ENCODE data around the gene STIMATE. TPM values are rescaled to one million over a fixed set of nuclear protein-coding genes. Genes with fewer than 3 reads are reported as not detected.
A peak's percentile ranks its signal among the peaks of the same experiment; 100 is the strongest.

Gene STIMATE
- 8.4 TPM for polyA plus RNA-seq (2012; ENCODE audit: insufficient read depth, insufficient read length, low read depth)

DNA sequence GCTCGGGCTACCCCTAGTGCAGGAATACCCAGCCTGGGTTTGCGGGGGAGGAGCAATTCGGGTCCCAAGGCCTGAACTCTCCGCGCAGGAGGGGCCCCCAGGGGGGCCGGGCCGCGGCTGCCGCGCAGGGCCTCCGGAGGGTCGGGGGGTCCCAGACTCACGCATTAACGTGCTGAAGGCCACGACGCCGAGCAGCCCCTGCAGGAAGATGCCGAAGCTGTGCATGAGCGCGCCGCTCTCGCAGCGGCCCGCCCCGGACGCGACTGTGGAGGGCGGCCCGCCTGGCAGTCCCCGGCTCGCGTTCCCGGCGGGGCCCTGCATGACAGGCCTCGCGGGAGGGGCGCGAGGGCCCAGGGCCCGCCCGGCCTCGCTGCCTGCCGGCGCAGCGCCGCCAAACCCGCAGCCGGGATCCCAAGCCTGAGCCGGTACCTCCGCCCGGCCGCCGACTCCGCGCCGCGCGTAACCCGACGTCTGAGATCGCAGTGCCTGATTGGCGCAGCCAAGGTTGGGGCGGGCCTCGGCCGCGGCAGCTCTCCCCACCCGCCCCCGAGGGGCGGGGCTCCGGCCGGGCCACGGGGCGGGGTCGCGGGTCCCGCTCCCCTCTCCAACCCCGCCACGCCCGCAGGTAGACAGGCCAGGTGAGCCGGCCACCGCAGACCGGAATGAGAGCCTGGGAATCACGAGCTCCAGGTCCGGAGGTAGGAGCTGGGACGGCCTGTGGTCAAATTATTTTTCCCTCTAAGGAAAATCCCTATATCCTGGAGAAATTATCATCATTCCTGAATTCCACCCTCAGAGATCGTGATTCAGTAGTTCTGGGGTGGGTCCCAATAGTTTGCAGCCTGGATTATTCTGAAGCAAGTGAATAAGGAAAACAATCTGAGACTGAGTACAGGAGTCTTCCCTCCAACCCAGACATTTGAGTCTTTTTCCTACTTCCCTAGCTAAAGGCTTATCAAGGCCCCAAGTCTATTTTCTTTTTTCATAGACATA, at the start of gene STIMATE:
Gene STIMATE, minus strand, starts transcription at position 419 of the 993 bp plus-strand sequence. Its CDS starts 98 bp downstream, at position 321.
- TF ChIP-seq, protein P1, sequence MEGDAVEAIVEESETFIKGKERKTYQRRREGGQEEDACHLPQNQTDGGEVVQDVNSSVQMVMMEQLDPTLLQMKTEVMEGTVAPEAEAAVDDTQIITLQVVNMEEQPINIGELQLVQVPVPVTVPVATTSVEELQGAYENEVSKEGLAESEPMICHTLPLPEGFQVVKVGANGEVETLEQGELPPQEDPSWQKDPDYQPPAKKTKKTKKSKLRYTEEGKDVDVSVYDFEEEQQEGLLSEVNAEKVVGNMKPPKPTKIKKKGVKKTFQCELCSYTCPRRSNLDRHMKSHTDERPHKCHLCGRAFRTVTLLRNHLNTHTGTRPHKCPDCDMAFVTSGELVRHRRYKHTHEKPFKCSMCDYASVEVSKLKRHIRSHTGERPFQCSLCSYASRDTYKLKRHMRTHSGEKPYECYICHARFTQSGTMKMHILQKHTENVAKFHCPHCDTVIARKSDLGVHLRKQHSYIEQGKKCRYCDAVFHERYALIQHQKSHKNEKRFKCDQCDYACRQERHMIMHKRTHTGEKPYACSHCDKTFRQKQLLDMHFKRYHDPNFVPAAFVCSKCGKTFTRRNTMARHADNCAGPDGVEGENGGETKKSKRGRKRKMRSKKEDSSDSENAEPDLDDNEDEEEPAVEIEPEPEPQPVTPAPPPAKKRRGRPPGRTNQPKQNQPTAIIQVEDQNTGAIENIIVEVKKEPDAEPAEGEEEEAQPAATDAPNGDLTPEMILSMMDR (IDR thresholded peaks at IDR 0.05; ENCODE audit: low read depth, low read length) = no peak
- Histone ChIP-seq H3K4me3 (ENCODE audit: low read depth, low read length) (peak within 1 kb of the TSS; percentile 69), H3K27me3 (no peaks in the 10 kb centered on the region), H3K36me3 (no peaks in the 10 kb centered on the region), H3K4me1 (no peaks in the 10 kb centered on the region), H3K9me3 (no peaks in the 10 kb centered on the region)
- DNase-seq = peak; percentile 80

DNA sequence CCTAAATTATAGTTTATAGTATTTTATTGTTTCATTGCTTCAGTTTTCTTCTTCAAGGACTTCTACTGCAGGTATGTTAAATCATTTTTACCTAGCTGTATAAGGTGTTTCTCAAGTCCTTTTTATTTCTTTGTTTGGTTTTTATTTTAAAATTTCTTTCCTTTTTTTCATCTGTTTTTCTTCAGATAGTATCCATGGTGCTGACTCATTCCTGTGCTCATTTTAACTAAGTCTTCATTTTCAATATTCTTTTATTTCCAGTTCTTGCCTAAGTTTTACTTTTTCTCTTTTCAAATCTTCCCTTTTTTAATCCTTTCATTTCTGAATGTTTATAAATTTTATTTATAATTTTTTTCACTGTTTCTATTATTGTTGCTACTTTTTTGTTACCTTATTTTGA, 42.3 kb upstream of the STIMATE start:
- H3K27me3 ChIP-seq = no peaks in the 10 kb centered on the region
- no peak overlapping the region for H3K4me3 ChIP-seq (ENCODE audit: low read depth, low read length)
- no peak for DNase-seq
- no peaks in the 10 kb centered on the region for H3K36me3 ChIP-seq
- H3K4me1 ChIP-seq = no peaks in the 10 kb centered on the region
- TF ChIP-seq, protein P1 (IDR thresholded peaks at IDR 0.05; ENCODE audit: low read depth, low read length) = no peak
- H3K9me3 ChIP-seq = no peaks in the 10 kb centered on the region

DNA sequence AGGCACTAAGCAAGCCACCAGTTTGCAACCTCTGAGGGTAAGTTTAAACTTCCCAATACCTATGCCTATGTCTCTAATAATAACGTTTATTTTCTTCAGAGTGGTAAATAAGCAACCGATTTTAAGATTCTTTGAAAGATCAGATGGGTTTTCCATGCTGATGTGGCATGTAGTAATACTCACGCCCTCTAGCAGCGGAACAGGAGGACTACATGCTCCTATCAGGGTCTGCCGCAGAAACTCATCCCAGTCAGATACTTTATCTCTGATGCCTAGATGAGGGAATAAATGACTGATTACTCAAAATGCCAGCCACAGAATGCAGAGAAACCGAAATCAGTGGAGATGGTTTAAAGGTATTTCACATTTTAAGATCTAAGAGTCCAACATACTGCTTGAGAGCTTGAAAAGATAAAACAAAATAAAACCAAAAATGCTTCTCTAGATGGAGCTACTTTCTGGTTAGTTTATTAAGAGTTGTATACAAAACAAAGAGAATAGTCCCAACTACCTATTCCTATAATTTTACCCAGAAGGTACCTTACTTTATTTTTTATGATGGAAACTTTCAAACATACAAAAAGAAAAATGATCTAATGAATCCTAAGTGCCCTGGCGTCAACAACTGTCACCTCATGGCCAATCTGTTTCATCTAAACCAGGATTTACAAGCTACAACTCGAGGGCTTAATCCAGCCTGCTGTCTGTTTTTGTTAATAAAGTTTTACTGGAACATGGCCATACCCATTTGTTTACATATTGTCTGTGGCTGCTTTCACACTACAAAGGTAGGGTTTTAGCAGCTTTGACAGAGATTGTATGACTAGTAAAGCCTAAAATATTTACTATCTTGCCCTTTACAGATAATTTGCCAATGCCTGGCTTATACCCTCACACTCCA, 37.5 kb upstream of the STIMATE start:
- no peaks in the 10 kb centered on the region for H3K9me3 ChIP-seq
- TF ChIP-seq, protein P1 (IDR thresholded peaks at IDR 0.05; ENCODE audit: low read depth, low read length) = peak; percentile 72
- no peaks in the 10 kb centered on the region for H3K4me1 ChIP-seq
- peak; percentile 43 for DNase-seq
- H3K36me3 ChIP-seq = no peaks in the 10 kb centered on the region
- no peaks in the 10 kb centered on the region for H3K27me3 ChIP-seq
- no peak overlapping the region for H3K4me3 ChIP-seq (ENCODE audit: low read depth, low read length)

DNA sequence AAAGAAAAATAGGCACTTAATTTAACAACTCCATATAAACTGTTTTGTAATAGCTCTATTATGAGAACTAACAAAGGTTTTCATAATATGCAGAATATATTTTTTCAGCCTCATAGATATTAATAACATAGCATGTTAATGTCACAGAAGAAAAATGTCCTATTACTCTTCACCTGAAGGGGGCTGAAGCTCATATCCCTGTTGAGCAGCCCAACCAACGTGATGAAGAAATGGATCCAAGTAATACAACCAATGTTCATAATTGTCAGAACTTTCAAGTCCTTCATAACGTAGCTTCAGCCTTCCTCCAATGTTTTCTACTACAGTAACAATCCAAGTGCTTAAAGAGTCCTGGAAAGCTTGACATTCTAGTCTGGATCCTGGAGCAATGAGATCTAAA, 34.5 kb upstream of the STIMATE start:
- no peak overlapping the region for H3K4me3 ChIP-seq (ENCODE audit: low read depth, low read length)
- no peaks in the 10 kb centered on the region for H3K36me3 ChIP-seq
- no peak for DNase-seq
- TF ChIP-seq, protein P1 (IDR thresholded peaks at IDR 0.05; ENCODE audit: low read depth, low read length) = 0 out of 2 replicates have a peak, but pooled peaks have one; percentile 16
- no peaks in the 10 kb centered on the region for H3K9me3 ChIP-seq
- H3K4me1 ChIP-seq = no peaks in the 10 kb centered on the region
- no peaks in the 10 kb centered on the region for H3K27me3 ChIP-seq

DNA sequence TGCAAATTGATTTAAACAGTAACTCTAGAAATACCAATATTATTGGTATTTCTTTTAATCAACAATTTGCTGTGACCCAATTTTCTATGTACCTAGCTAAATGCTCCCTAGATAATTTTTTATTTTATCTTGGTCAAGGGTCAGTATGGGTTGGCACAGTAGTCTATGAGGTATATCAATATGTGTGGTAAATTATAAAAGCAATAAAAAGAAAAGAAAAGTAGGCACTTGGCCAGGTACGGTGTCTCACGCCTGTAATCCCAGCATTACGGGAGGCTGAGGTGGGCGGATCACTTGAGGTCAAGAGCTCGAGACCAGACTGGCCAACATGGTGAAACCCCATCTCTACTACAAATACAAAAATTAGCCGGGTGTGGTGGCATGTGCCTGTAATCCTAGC, 34.0 kb upstream of the STIMATE start:
- no peaks in the 10 kb centered on the region for H3K27me3 ChIP-seq
- H3K36me3 ChIP-seq = no peaks in the 10 kb centered on the region
- no peak overlapping the region for H3K4me3 ChIP-seq (ENCODE audit: low read depth, low read length)
- no peak for DNase-seq
- TF ChIP-seq, protein P1 (IDR thresholded peaks at IDR 0.05; ENCODE audit: low read depth, low read length) = no peak
- no peaks in the 10 kb centered on the region for H3K4me1 ChIP-seq
- no peaks in the 10 kb centered on the region for H3K9me3 ChIP-seq

All from BE2C (cell line).